ENCODE measurements around the gene KRTAP6-1.

KRTAP6-1 gene

GRCh38 chr21:30567617-30568016 lies 46.1 kb downstream of the KRTAP6-1 start:
- no peak for DNase-seq

- DNase-seq: no peak
Measured at GRCh38 chr21:30563630-30564029, 50.1 kb downstream of the KRTAP6-1 start.
